IPS-18c (cell line): ENCODE measurements around the gene SPIB.
"Not testable (repeated sequence)": the region's sequence is repeated elsewhere in the genome, so short reads cannot be mapped to it uniquely, and the experiment has no call there.

Experiments
- H3K4me3 ChIP-seq: 2 replicates; pipeline ENCODE4 v1.7.0; 2013; ENCODE audit warnings: low read depth, mild to moderate bottlenecking, low read length, moderate library complexity; ENCODE audit not compliant: insufficient read depth
- H3K9me3 ChIP-seq: one replicate; pipeline ENCODE4 v1.6.1; 2013; ENCODE audit warnings: mild to moderate bottlenecking, low read length, moderate library complexity; ENCODE audit not compliant: control insufficient read depth, insufficient read depth

SPIB gene

GRCh38 chr19:50428772-50429463 lies 10.2 kb downstream of the SPIB start:
- Histone ChIP-seq H3K9me3 (no peaks in the 10 kb centered on the region), H3K4me3 (no peak overlapping the region)

- Histone ChIP-seq H3K9me3 (no peaks in the 10 kb centered on the region), H3K4me3 (peak overlapping the region; percentile 50; the same call in 1 of the 2 replicates)
These were observed 12.2 kb downstream of the SPIB start for GRCh38 chr19:50430888-50431342.

- H3K4me3 ChIP-seq: peak overlapping the region; percentile 71
- no peaks in the 10 kb centered on the region for H3K9me3 ChIP-seq
These were observed 12.8 kb downstream of the SPIB start for GRCh38 chr19:50431343-50432220.

- Histone ChIP-seq H3K4me3 (peak within 1 kb of the TSS; percentile 71), H3K9me3 (no peaks in the 10 kb centered on the region)
These were observed 13.7 kb downstream of the SPIB start, which contains the start of gene MYBPC2 for GRCh38 chr19:50432221-50433028. Gene MYBPC2 (plus strand): TSS chr19:50432892. CDS start chr19:50432954, 62 bp downstream.

- Histone ChIP-seq H3K9me3 (no peaks in the 10 kb centered on the region), H3K4me3 (peak overlapping the region; percentile 71; the same call in 1 of the 2 replicates)
These were observed 14.8 kb downstream of the SPIB start for GRCh38 chr19:50433201-50434180.

GRCh38 chr19:50434525-50434924 lies 15.8 kb downstream of the SPIB start:
- no peaks in the 10 kb centered on the region for H3K9me3 ChIP-seq
- H3K4me3 ChIP-seq: no peak overlapping the region

GRCh38 chr19:50435221-50435620 lies 16.5 kb downstream of the SPIB start:
- Histone ChIP-seq H3K4me3 (no peak overlapping the region), H3K9me3 (no peaks in the 10 kb centered on the region)

- no peaks in the 10 kb centered on the region for H3K9me3 ChIP-seq
- H3K4me3 ChIP-seq: no peak overlapping the region
These were observed 16.9 kb downstream of the SPIB start for GRCh38 chr19:50435627-50436026.

GRCh38 chr19:50437862-50438449 lies 19.2 kb downstream of the SPIB start:
- Histone ChIP-seq H3K9me3 (no peaks in the 10 kb centered on the region), H3K4me3 (no peak overlapping the region)

GRCh38 chr19:50439130-50439529 lies 20.4 kb downstream of the SPIB start:
- H3K9me3 ChIP-seq, H3K4me3 ChIP-seq: not testable (repeated sequence)

- Histone ChIP-seq H3K9me3 (peaks cover 2% of the 10 kb centered on the region), H3K4me3 (no peak overlapping the region)
These were observed 25.3 kb downstream of the SPIB start for GRCh38 chr19:50444059-50444458.

GRCh38 chr19:50447053-50447452 lies 28.3 kb downstream of the SPIB start:
- Histone ChIP-seq H3K9me3 (peaks cover 2% of the 10 kb centered on the region), H3K4me3 (no peak overlapping the region)

GRCh38 chr19:50447750-50448149 lies 29.0 kb downstream of the SPIB start:
- H3K4me3 ChIP-seq: no peak overlapping the region
- H3K9me3 ChIP-seq: peaks cover 2% of the 10 kb centered on the region

- H3K9me3 ChIP-seq: peaks cover 2% of the 10 kb centered on the region
These were observed 30.6 kb downstream of the SPIB start for GRCh38 chr19:50449236-50449899.

GRCh38 chr19:50450369-50451222 lies 31.9 kb downstream of the SPIB start:
- H3K4me3 ChIP-seq: no peak overlapping the region
- H3K9me3 ChIP-seq: peaks cover 2% of the 10 kb centered on the region

More at GRCh38 chr19:50449236-50449899, 30.6 kb downstream of the SPIB start:
- no peak overlapping the region for H3K4me3 ChIP-seq
